Right renal cortex interstitium (tissue), 3 donors: ENCODE data around the gene B4GALT3. TPM values are rescaled to one million over a fixed set of nuclear protein-coding genes. Genes with fewer than 3 reads are reported as not detected.
A peak's percentile ranks its signal among the peaks of the same experiment; 100 is the strongest.

Experiments used
- DNase-seq, 3 donors: peaks; one replicate each; pipeline ENCODE4 v3.0.0-alpha.2; 2013; ENCODE audit warnings: low read depth in 3 of 3, low spot score in 2 of 3
- polyA plus RNA-seq, 3 donors: library from polyadenylated mRNA; unstranded; fragments of 120-200 nt; gene quantifications; one replicate each; pipeline ENCODE4 v1.2.1, GENCODE V29; 2013; ENCODE audit not compliant: insufficient read length in 3 of 3

B4GALT3 gene
- polyA plus RNA-seq, 3 donors = 31.5 to 37.3 (median 34.1) TPM

DNA sequence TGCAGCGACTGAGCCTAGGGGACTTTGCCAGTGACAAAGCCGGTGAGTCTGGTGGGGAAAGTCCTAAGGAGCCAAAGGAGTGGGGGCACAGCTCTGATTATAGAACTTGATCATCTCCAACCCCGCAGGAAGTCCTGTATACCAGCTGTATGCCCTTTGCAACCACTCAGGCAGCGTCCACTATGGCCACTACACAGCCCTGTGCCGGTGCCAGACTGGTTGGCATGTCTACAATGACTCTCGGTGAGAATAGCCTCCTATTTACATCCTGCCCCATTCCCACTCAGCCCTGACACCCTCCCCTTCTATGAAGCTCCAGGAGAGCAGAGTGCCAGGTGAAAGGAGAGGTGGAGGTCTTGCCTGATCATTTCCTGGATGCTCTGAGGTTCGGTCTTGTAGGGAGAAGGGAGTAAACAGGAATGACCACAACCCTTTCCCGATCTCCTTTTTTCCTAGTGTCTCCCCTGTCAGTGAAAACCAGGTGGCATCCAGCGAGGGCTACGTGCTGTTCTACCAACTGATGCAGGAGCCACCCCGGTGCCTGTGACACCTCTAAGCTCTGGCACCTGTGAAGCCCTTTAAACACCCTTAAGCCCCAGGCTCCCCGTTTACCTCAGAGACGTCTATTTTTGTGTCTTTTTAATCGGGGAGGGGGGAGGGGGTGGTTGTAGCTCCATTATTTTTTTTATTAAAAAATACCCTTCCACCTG, 12.3 kb downstream of the B4GALT3 start:
- no peak for DNase-seq

DNA sequence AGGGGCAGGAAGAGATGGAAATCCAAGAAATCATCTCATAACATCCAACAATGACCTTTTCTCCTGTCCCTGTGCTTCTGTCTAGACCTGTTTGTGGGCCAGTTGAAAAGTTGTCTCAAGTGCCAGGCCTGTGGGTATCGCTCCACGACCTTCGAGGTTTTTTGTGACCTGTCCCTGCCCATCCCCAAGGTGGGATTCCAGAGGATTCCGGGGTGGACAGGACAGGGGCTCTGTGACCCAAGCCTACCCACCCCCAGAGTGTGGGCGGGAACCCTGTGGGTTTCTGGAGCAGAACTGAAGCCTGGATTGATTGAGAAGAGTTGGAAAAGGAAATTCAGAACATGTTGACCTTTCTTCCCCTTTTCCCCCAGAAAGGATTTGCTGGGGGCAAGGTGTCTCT, 13.5 kb downstream of the B4GALT3 start:
- DNase-seq = no peak

DNA sequence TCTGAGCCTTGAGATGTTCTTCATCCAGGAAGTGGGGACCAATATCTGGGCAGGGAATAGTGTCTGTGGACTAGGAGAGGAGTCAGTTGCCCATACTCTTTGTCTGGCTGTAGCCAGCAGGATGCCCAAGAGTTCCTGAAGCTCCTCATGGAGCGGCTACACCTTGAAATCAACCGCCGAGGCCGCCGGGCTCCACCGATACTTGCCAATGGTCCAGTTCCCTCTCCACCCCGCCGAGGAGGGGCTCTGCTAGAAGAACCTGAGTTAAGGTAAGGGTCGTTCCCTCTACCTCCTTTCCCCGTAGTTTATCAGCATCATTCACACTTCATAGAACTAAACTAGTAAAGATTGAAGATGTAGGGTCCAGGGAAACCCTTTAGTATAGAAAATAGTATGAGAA, 14.5 kb downstream of the B4GALT3 start:
- no peak for DNase-seq

DNA sequence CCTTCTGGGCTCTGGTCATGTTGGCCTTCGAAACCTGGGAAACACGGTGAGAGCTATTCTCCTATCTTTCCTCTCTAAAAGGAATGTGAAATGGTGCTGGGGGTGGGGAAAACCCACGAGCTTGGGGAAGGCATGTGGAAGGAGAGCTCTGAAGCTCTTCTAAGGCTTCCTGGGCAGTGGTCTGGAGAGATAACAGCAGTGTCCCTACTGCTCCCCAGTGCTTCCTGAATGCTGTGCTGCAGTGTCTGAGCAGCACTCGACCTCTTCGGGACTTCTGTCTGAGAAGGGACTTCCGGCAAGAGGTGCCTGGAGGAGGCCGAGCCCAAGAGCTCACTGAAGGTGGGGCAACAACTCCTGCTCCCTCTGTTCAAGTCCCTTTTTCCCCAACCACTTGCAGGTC, 15.3 kb downstream of the B4GALT3 start:
- no peak for DNase-seq

DNA sequence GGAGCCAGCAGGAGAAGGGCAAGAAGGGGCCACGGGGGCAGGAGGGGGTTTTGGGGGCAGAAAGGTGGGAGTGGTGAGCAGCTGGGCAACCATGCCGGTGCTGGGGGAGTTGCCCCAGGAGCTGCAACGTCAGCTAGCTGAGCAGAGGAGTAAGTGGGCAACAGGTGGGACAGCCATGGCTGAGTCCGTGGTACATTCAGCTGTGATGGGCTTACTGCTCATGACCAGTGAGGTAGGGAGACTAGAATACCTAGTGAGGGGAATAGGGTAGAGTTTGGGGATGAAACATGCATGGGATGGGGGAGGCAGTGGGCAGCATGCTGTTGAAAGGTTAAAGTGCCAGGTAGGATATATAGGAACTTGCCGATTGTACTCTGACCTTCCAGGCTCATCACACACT, 15.7 kb downstream of the B4GALT3 start:
- DNase-seq = no peak

DNA sequence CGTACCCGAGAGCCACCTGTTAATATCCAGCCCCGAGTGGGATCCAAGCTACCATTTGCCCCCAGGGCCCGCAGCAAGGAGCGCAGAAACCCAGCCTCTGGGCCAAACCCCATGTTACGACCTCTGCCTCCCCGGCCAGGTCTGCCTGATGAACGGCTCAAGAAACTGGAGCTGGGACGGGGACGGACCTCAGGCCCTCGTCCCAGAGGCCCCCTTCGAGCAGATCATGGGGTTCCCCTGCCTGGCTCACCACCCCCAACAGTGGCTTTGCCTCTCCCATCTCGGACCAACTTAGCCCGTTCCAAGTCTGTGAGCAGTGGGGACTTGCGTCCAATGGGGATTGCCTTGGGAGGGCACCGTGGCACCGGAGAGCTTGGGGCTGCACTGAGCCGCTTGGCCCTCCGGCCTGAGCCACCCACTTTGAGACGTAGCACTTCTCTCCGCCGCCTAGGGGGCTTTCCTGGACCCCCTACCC, 16.6 kb downstream of the B4GALT3 start:
- DNase-seq = no peak

DNA sequence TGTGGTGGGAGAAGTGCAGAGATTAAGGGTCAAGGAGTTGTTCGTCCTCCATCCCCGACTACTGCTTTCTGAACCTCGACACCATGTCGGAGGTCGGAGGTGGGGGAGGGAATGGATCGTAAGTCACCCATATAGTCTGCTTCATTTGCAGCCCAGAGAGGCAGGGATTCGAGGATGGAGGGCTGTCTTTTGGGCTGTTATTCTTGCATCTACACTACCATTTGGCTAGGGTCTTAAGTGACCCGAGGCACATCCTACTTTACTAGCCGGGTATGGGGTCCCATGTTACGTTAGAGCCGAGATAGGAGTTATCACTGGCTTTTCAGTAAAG, 17.4 kb downstream of the B4GALT3 start:
- no peak for DNase-seq

DNA sequence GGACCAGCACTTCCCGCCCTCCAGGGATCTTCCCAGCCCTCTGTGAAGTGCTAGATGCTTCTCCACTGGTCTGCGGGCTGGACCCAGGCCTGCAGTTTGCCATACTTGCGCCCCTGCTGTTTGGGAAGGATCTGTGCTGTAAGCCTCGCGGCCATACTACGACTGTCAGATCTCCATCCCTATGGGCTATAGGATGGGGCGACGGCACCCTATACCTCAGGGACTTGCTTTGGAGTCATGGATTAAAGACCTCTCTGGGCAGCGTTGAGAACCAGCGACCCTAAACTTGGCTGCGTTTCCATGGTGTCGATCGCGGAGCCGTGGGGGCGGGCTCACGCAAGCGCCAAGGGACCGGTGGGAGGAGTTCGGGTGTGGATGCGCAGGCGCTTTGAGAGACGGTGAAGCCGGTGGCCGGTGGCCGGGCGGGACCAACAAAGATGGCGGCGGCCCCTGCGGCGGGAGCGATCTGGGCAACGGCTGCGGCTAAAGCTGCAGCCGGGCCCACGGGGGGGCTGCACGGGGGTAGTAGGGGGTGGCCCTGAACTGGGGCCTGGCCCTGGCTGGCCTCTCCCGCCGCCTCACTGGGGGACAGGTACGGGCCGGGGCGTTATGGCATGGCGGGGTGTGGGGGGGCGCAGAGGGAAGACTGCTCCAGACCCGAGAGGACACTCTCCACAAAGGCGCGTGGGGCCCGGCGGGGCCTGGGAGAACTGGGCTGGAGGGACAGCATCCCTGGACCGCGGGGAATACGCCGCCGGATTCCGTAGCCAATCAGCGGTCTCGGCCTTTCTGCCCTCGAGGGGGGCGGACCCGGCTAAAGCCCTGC, 18.0 kb downstream of the B4GALT3 start, which contains the start of gene USP21:
Gene USP21 (plus strand): TSS at position 414 of the 826 bp plus-strand sequence. CDS start 1,141 bp downstream, outside the sequence.
- peak; percentile 80 to 89 (median 85) for DNase-seq

DNA sequence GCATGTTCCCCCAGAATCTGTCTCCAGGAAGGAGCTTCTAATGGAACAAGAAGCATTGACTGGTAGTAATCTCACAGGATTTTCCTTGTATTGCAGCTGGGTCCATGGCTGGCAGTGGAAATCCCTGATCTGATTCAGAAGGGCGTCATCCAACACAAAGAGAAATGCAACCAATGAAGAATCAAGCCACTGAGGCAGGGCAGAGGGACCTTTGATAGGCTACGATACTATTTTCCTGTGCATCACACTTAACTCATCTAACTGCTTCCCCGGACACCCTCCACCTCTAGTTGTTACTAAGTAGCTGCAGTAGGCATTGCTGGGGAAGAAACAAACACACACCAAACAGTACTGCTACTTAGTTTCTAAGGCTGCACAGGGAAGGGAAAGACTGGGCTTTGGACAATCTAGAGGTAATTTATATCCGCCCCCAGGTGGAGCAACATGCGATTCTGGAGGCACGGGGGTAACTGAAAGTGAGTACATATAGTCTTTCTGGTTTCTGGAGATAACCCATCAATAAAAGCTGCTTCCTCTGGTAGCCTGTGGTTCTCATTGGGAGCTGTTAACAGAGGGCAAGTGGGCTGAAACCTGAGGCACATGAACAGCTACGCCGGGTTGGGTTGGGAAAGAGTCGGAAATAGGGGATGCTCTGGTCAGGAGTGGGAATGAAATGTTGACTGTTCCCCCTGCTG, 18.8 kb downstream of the B4GALT3 start:
- DNase-seq = no peak

DNA sequence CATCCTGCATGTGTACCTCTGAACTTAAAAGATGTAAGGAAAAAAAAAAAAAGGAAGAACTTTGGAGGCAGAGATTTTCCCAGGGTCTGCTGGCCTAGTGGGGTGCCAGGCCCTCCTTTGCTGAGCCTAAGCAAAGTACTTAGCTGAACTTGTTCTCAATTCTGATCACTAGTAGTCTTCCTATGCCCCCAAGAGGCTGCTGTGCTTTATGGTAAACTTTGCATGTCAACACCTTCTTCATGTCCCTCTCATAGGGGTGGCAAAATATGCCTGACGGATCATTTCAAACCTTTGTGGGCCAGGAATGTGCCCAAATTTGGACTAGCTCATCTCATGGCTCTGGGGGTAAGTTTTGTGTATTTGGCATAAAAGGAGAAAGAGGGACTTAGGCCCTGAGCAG, 19.4 kb downstream of the B4GALT3 start:
- DNase-seq = no peak

DNA sequence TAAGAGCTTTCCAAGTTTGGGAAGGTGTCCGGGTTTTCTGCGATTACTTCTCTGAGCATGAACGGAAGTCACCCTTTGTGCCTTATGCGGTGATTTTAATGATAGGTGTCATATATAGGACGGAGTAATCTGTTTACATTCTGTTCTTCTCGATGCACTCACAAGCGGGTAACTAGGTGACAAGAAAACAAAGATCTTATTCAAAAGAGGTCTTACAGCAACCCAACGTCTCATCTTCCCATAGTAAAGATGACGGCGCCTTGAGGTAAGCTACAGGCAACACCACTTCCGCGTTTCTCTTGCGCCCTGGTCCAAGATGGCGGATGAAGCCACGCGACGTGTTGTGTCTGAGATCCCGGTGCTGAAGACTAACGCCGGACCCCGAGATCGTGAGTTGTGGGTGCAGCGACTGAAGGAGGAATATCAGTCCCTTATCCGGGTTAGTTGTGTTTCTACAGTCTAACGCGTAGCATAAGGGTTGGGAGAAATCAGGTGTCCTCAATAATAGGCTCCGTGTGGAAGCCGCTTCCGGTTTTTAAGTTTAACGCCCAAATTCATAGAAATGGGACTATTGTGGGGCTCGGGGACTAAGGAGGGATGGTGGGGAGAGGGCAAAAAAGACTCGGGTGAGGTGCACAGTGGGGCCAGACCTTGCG, 23.5 kb downstream of the B4GALT3 start, which contains the start of gene UFC1:
Gene UFC1 (plus strand): TSS at position 297 of the 656 bp plus-strand sequence. CDS start 20 bp downstream, at position 317.
- peak; percentile 80 to 93 (median 81) for DNase-seq

DNA sequence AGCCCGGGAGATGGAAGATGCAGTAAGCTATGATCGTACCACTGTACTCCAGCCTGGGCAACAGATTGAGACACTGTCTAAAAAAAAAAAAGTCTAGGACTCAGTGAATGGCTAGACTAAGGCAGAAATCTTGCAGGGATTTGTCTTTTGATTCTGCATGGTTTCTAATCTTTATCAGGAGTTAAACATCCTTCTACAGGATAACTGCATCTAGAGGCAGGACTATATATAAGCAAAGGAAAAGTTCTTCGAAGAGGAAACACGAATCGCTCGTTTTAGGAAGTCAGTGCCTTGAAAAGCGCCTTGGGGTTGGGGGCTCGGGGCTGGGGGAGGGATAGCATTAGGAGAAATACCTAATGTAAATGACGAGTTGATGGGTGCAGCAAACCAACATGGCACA, 24.1 kb downstream of the B4GALT3 start:
- DNase-seq = no peak

DNA sequence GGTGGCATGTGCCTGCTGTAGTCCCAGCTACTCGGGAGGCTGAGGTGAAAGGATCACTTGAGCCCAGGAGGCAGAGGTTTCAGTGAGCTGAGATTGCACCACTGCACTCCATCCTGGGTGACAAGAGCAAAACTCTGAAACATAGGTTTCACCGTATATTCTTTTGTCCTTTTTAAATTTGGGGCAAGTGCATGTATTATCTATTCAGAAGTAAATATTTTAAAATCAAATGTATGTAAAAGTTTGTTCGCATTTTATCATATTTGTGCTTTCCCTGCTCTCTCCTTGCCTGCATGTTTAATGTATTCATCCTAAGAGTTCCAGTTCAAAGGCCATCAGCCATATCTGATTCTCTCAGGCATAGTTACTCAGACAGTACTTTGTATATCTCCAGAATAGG, 31.5 kb downstream of the B4GALT3 start:
- no peak for DNase-seq

DNA sequence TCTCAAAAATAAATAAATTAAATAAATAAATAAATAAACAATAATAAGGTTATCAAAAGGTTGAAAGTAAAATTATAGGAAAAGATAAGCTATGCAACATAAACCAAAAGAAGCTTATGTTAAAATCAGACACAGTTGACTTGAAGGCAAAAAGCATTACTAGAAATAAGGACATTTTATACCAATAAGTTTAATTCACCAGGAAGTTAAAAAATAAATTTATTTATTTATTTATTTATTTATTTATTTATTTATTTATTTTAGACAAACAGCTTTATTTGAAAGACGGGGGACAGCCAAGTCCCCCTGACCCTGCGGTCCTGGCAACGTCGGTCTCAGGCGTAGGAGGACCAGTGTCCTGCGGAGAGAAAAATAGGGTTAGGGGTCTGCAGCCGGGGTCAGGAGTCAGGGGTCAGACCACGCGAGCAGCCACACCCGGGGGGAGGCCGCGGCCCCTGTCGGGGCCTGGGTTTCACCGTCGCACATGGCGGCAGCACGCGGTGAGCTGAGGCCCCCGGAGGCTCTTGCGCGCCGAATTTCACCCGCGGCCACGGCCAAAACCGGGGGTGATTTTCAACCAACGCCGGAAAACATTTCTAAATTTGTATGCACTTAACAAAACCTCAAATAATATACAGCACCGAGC, 36.4 kb downstream of the B4GALT3 start:
- no peak for DNase-seq

DNA sequence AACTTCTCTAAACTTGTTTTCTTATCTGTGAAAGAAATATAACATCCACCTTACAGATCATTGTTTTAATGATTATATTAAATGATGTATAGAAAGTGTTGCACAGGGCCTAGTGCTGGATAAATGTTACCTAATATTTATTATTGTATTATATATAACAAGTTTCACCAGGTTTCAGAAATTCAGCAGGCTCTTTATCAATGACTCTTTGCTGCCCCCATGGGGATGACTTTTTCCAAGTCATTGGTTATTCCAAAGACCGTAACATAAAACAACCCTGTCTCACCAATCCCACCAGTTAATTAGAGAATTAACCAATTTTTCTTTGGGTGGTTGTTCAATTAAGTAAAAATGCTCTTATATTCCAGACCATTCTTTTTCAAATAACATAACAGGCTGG, 37.5 kb downstream of the B4GALT3 start:
- DNase-seq = no peak

DNA sequence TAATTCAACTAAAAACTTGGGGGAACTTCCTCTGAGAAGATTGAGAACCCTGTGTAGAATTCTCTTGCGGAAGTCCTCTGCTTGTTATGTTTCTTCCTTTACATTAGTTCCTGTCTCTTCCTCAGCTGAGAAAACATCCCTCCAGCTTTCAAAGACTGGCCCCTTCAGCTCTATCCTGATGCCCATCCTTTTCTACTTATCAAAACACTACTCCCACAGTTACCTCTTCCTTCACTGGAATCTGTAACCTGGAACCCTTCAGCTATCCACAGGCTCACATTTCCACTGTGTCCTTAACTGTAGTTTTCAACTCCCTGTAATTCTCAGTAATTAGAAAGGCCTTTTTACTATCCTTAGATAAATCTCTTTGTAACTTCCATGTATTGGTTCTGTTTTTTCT, 38.9 kb downstream of the B4GALT3 start:
- DNase-seq = no peak

DNA sequence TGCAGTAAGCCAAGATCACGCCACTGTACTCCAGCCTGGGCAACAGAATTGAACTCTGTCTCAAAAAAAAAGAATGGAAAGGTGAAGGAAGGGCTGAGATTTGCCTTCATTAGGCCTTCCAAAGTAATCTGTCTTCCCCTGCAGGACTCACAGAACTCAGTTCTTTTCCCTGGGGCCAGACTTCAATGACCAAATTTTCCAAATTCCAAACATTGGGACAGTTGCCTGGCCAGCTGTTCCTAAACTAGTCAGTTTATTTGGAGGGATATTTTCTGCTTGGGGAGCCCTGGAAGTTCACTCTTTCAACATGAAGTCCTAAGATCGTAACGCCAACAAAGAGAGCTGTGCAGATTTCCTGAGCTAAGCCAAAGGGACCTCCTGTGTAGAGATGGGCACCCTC, 39.4 kb downstream of the B4GALT3 start:
- DNase-seq = no peak

DNA sequence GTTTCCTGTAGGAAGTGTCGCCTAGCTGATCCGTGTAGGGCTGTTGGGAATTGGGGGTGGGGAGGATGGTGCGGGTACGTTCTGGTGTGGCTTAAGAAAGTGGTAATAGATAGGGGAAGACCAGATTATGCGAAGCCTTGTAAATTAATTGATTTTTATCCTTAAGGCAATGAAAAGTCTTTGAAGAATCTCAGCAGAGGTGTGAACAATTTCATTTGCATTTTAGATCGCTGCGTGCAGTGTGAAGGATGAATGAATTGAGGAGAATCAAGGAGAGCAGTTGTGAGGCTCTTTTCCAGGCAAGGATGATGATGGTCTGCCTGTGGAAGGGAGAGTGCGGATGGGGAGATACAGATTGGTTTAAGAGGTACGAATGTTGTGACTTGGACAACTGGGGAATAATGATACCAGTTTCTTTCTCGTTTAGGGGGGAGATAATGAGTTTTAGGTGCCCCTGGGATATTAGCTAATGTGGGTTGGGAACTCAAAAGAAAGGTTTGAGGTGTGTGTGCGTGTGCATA, 44.0 kb downstream of the B4GALT3 start:
- no peak for DNase-seq

DNA sequence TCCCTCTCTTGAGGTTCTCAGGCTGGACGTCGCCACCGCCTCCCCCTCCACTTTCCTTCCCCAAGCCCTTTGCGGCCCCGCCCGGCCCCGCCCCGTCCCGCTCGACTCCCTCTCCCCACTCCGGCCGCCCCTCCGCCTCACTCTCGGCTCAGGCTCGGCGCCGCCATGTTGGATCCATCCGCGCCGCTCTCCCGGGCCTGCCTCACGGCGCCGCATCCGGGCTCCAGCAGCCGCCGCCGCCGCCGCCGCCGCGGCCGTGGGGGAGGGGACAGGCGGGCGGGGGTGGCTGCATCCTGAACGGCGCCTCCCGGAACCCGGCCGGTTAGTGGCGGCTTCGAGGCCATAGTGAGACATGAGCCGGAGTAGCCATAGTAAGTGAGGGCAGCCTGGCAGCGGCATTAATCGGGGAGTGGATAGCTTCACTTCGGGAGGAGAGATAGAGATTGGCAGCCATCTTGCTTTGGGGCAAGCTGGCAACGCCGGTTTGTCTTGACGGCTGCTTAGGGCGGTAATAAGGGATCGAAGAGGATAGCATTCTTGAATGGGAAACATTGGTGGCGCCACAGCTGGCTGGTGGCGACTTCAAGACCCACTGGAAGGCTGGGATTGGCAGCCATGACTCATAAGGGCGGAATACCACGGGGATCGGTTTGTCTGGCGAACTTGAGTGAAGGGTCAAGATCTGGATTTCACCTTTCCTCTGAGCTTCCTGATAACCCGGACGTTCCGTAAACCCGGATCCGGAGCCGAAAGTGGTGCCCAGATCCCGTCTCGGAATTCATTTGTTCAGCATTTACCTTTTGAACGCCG, 44.7 kb downstream of the B4GALT3 start, which contains the start of gene DEDD:
Gene DEDD (minus strand): TSS at position 258 of the 810 bp plus-strand sequence. CDS start 8,205 bp downstream, outside the sequence.
- peak; percentile 78 to 90 (median 83) for DNase-seq
